TTC549 (cell line): ENCODE measurements around the gene PRUNE2.

Experiments
- FAIRE-seq: peaks from 2 replicates; lab custom pipeline; 2012; peaks lifted over from hg19 to GRCh38; lab: Jason Lieb, UNC

PRUNE2 gene

DNA sequence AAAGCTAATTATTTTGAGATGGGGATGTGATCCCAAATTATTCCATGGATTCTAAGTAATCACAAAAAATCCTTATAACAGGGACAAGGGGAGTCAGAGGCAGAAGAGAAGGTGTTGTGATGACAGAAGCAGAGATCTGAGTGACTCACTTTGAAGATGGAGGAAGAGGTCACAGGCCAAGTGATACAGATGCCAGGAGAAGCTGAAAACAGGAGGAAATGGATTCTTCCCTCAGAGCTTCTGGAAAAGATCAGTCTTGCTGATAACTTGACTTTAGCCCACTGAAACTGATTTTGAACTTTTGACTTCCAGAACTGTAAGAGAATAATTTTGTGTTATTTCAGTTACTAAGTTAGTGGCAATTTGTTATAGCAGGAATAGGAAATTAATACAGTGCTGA lies 341.6 kb downstream of the PRUNE2 start:
- FAIRE-seq = no peak

DNA sequence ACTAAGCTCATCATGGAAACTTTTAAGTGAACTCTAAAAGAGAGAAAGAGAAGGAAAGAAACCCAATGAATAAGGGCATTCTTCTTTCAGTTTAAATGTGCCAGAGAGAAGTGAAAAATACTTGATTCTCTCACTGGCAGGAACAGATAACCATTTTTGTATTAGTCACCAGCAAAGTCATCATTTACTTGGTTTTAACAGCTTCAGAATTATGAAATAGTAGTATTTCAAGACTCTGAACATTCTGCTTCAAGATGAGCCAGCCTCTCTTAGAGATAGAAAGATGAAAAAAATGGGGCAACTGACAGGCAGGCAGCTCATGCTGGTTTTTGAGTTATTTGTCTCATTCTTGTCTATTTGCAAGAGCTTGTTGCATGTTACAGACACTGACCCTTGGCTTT lies 343.4 kb downstream of the PRUNE2 start:
- FAIRE-seq = no peak

DNA sequence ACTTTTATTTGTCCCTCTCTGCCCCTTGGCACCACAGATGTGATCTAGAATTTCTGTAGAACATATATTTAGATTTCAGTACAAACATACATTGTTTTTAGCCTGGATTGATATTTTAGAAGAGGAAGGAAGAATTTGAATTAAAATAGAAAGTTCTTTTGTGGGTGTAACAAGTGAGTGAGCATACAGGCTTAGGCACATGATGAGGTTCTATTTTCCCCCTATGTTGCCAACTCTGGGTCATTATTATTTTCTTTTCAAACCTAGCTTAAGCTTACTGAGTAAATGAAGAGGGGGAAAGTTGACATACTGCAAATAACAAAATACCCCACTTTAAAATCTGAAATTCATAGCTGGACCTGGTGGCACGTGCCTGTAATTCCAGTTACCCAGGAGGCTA lies 344.0 kb downstream of the PRUNE2 start:
- no peak for FAIRE-seq
